AG10803 (cell line): Measurements from ENCODE around the gene MAGI1.
A peak's percentile ranks its signal among the peaks of the same experiment; 100 is the strongest.

Experiments
- DNase-seq: peaks from one replicate; pipeline ENCODE4 v3.0.0; 2010; ENCODE audit warnings: low read depth
- H3K4me3 ChIP-seq: 2 replicates; pipeline ENCODE4 v1.5.1; 2011; ENCODE audit warnings: mild to moderate bottlenecking, low read length, control low read depth
- CTCF ChIP-seq: conservative IDR thresholded peaks from 2 replicates; pipeline ENCODE4 v1.5.1; 2011; ENCODE audit warnings: mild to moderate bottlenecking, low read length, control low read depth, inconsistent platforms

Gene MAGI1

GRCh38 chr3:65350801-65351476 is 687.8 kb downstream of the MAGI1 start:
- no peak for DNase-seq
- H3K4me3 ChIP-seq, result no peak overlapping the region
- TF ChIP-seq CTCF, result no peak

- H3K4me3 ChIP-seq, result no peak overlapping the region
- DNase-seq, result peak; percentile 89
- TF ChIP-seq CTCF, result no peak
These were observed 690.2 kb downstream of the MAGI1 start for GRCh38 chr3:65348398-65348995.

GRCh38 chr3:65347166-65347565 is 691.6 kb downstream of the MAGI1 start:
- H3K4me3 ChIP-seq, result no peak overlapping the region
- TF ChIP-seq CTCF, result no peak
- DNase-seq, result no peak

- no peak for DNase-seq
- no peak for TF ChIP-seq CTCF
- H3K4me3 ChIP-seq, result no peak overlapping the region
These were observed 693.9 kb downstream of the MAGI1 start for GRCh38 chr3:65344846-65345245.

GRCh38 chr3:65344444-65344843 is 694.3 kb downstream of the MAGI1 start:
- no peak for DNase-seq
- no peak overlapping the region for H3K4me3 ChIP-seq
- TF ChIP-seq CTCF, result no peak

GRCh38 chr3:65343736-65344135 is 695.0 kb downstream of the MAGI1 start:
- no peak for DNase-seq
- no peak overlapping the region for H3K4me3 ChIP-seq
- TF ChIP-seq CTCF, result no peak

GRCh38 chr3:65343026-65343425 is 695.7 kb downstream of the MAGI1 start:
- no peak for TF ChIP-seq CTCF
- DNase-seq, result no peak
- no peak overlapping the region for H3K4me3 ChIP-seq
